ENCODE results near the gene MRC1. TPM values are rescaled to one million over a fixed set of nuclear protein-coding genes. Genes with fewer than 3 reads are reported as not detected.

The MRC1 gene
- total and polyA plus RNA-seq, 9 of the 15 experiments (the other 6 are each of a cell fraction or from before 2014, with no cell fraction given): 0.01 to 0.20 (median 0.03) TPM; not detected in 5

DNA sequence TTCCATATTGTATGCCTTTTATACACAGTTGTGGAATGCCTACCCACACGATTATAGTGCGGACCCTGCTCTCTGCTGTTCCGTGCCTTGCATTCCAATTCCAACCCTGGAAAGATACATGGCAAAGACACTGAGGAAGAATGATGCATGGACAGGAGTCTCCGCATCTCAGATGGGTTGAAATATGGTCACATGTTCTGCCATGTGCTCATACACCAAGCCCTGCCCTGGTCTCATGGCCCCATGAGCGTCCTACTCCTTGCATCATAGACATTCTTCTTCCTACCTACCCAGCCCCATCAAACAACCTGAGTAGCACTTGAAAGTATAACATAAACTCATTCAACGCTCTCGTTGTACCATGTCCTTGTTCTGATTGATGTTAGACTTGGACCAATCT lies 148.9 kb downstream of the MRC1 start:
- ATAC-seq (no peak), FAIRE-seq (no peak), DNase-seq (ENCODE audit: extremely low read depth in 1 of 4, low spot score in 3 of 4) (no peak)
- H3K79me2 ChIP-seq (ENCODE audit: control insufficient read depth, insufficient read depth, low read length): no peaks in the 10 kb centered on the region
- H3K4me1 ChIP-seq (replicated peaks in 1 of 2; ENCODE audit: control insufficient read depth in 2 of 2, insufficient read depth in 2 of 2, low read length in 2 of 2): no peaks in the 10 kb centered on the region
- no peaks in the 10 kb centered on the region for H4K20me1 ChIP-seq (replicated peaks; ENCODE audit: control insufficient read depth, insufficient read depth, low read length)
- ChIA-PET CTCF (ENCODE audit: low intra/inter-chr PET ratio) (no interaction called here), POLR2A (no interaction called here)
- no peak overlapping the region for H3K4me2 ChIP-seq (ENCODE audit: insufficient read depth, low read length)
- no peak overlapping the region for H3K9ac ChIP-seq (ENCODE audit: insufficient read depth in 1 of 2, low read depth in 2 of 2, low read length in 2 of 2)
- peaks cover 0 to 7% of the 10 kb centered on the region in 2 experiments; a peak in 2 of 5 replicates for H3K27me3 ChIP-seq (ENCODE audit: control insufficient read depth in 2 of 2, insufficient read depth in 2 of 2, low read length in 2 of 2)
- 3% methylated on average over 7 of the region's 7 CpGs for WGBS (ENCODE audit: insufficient coverage, low coverage, missing lambda C conversion rate)
- intact Hi-C loops (cut with micrococcal nuclease) (no loop called here), in situ Hi-C loops (cut with MboI) (no loop called here)
- no peaks in the 10 kb centered on the region for H3K9me1 ChIP-seq (ENCODE audit: control insufficient read depth, insufficient read depth, low read length)
- H3K4me3 ChIP-seq: no peak overlapping the region
- no peak overlapping the region for H2AFZ ChIP-seq (ENCODE audit: low read depth, low read length)
- H3K9me3 ChIP-seq (replicated peaks; ENCODE audit: control insufficient read depth, insufficient read depth, low read depth, low read length): no peaks in the 10 kb centered on the region
- BruUV-seq (replicated peaks): no TSS peak
- H3K27ac ChIP-seq (ENCODE audit: extremely low read depth, low read depth, low read length): no peak overlapping the region
- H3K36me3 ChIP-seq (ENCODE audit: control insufficient read depth, insufficient read depth, low read length): no peaks in the 10 kb centered on the region
- TF ChIP-seq SMAD2 (IDR thresholded peaks at IDR 0.05; ENCODE audit: low read depth, low read length) (no peak), PTTG1 (tag; IDR thresholded peaks at IDR 0.05; ENCODE audit: low read depth) (no peak), PHTF2 (CRISPR knock-in tag; IDR thresholded peaks at IDR 0.05) (no peak), ARID2 (IDR thresholded peaks at IDR 0.05) (no peak), SMARCA4 (IDR thresholded peaks at IDR 0.05) (no peak), ZKSCAN1 (IDR thresholded peaks at IDR 0.05; ENCODE audit: low read depth, low read length) (no peak), NFIX (CRISPR knock-in tag; IDR thresholded peaks at IDR 0.05; ENCODE audit: low read depth) (no peak), HOXB6 (CRISPR knock-in tag; IDR thresholded peaks at IDR 0.05; ENCODE audit: borderline replicate concordance) (no peak), MYBL2 (IDR thresholded peaks at IDR 0.05; ENCODE audit: low read depth) (no peak), MYBL2 (CRISPR knock-in tag; IDR thresholded peaks at IDR 0.05; ENCODE audit: borderline replicate concordance) (no peak), KLF1 (tag; IDR thresholded peaks at IDR 0.05) (no peak), MTF1 (CRISPR knock-in tag; IDR thresholded peaks at IDR 0.05; ENCODE audit: borderline replicate concordance) (no peak), MEF2D (tag; conservative IDR thresholded peaks at IDR 0.05; ENCODE audit: low read depth) (no peak), ZNF239 (CRISPR knock-in tag; IDR thresholded peaks at IDR 0.05) (no peak), PYGO2 (tag; IDR thresholded peaks at IDR 0.05) (no peak)
- TF ChIP-seq, protein P1, sequence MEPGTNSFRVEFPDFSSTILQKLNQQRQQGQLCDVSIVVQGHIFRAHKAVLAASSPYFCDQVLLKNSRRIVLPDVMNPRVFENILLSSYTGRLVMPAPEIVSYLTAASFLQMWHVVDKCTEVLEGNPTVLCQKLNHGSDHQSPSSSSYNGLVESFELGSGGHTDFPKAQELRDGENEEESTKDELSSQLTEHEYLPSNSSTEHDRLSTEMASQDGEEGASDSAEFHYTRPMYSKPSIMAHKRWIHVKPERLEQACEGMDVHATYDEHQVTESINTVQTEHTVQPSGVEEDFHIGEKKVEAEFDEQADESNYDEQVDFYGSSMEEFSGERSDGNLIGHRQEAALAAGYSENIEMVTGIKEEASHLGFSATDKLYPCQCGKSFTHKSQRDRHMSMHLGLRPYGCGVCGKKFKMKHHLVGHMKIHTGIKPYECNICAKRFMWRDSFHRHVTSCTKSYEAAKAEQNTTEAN (CRISPR knock-in tag; IDR thresholded peaks at IDR 0.05): no peak
- TF ChIP-seq, protein P2, sequence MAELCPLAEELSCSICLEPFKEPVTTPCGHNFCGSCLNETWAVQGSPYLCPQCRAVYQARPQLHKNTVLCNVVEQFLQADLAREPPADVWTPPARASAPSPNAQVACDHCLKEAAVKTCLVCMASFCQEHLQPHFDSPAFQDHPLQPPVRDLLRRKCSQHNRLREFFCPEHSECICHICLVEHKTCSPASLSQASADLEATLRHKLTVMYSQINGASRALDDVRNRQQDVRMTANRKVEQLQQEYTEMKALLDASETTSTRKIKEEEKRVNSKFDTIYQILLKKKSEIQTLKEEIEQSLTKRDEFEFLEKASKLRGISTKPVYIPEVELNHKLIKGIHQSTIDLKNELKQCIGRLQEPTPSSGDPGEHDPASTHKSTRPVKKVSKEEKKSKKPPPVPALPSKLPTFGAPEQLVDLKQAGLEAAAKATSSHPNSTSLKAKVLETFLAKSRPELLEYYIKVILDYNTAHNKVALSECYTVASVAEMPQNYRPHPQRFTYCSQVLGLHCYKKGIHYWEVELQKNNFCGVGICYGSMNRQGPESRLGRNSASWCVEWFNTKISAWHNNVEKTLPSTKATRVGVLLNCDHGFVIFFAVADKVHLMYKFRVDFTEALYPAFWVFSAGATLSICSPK (IDR thresholded peaks at IDR 0.05; ENCODE audit: borderline replicate concordance): no peak
- TF ChIP-seq, protein P3, sequence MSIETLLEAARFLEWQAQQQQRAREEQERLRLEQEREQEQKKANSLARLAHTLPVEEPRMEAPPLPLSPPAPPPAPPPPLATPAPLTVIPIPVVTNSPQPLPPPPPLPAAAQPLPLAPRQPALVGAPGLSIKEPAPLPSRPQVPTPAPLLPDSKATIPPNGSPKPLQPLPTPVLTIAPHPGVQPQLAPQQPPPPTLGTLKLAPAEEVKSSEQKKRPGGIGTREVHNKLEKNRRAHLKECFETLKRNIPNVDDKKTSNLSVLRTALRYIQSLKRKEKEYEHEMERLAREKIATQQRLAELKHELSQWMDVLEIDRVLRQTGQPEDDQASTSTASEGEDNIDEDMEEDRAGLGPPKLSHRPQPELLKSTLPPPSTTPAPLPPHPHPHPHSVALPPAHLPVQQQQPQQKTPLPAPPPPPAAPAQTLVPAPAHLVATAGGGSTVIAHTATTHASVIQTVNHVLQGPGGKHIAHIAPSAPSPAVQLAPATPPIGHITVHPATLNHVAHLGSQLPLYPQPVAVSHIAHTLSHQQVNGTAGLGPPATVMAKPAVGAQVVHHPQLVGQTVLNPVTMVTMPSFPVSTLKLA (conservative IDR thresholded peaks at IDR 0.05): no peak
- TF ChIP-seq, protein P4, sequence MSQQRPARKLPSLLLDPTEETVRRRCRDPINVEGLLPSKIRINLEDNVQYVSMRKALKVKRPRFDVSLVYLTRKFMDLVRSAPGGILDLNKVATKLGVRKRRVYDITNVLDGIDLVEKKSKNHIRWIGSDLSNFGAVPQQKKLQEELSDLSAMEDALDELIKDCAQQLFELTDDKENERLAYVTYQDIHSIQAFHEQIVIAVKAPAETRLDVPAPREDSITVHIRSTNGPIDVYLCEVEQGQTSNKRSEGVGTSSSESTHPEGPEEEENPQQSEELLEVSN (IDR thresholded peaks at IDR 0.05; ENCODE audit: borderline replicate concordance in 1 of 2, extremely low read depth in 1 of 2, insufficient read depth in 1 of 2, insufficient read length in 1 of 2, low read depth in 1 of 2, low read length in 1 of 2, poor library complexity in 1 of 2, severe bottlenecking in 1 of 2): no peak

All from K562 (cell line).